Occipital lobe (tissue), 2 donors: ENCODE measurements around the gene LARP4B. TPM values are rescaled to one million over a fixed set of nuclear protein-coding genes. Genes with fewer than 3 reads are reported as not detected.

ENCODE experiments used
- DNase-seq: peaks from one replicate; lab custom pipeline; 2025; lab: John Stamatoyannopoulos, UW
- total RNA-seq: library from RNA; depleted of rRNA; stranded (reverse); fragments of >200 nt; gene quantifications from one replicate; pipeline ENCODE4 v1.2.3, GENCODE V29; 2014

LARP4B gene
- total RNA-seq = 29.5 TPM

DNA sequence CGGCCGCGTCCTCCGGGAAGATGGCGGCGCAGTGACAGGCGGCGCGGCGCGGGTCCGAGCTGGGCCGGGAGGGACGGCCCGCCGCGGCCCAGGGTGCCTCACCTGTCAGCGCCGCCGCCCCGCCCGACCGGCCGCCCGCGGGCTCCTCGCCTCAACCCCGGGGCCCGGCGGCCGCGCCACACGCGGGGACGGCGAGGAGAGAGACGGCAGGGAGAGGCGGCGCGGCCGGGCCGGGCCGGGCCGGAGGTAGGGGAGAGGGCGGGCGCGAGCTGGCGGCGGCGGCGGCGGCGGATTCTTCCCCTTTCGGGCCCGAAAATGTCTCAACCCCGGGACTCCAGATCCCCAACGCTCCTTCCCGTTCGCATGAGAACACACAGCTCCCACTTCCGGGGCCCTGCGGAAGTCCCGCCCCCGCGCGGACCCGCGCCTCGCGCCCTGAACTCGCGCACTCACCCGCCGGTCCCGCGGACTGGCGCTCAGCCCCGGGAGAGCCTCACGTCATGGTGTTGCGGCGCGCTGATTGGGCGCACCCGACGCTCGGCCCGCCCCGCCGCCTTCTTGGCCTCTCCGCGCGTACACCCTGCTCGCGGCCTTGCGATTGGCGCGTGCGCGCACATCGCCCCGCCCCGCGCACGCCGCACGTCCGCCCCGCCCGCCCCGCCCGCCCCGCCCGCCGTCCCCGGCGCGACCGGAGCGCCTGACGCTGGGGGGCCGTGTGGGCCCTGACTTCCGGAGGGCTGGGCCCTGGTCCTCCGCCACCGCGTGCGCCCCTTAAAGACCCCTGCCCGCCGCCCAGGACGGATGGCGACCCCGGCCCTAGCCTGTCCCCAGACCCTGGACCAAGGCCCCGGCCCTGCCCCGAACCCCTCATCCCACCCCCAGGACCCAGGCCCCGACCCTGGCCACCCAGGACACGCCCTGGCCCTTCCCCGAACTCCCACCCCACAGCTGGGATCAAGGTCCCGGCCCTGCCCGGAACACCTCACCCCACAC is at the start of gene LARP4B:
Gene LARP4B, minus strand, starts transcription at position 380 of the 993 bp plus-strand sequence. CDS start 45,984 bp downstream, outside the sequence.
- DNase-seq = peak; percentile 96

DNA sequence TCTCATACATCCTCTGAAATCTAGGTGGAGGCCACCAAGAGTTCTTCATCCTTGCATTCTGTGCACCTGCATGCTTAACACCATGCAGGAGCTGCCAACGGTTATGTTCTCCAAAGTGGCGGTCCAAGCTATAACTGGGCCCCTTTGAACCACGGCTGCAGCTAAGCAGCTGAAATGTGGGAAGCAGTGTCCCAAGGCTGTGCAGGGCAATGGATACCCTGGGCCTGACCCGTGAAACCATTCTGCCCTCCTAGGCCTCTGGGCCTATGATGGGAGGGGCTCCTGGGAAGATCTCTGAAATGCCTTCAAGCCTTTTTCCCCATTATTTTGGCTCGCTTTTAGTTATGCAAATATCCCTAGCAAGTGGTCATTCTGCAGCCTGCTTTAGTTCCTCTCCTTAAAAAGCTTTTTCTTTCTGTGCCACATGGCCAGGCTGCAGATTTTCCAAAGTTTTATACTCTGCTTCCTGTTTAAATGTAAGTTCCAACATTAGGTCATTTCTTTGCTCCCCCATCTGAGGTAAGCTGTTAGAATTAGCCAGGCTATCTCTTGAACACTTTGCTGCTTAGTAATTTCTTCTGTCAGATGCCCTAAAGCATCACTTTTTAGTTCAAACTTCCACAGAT is 49.1 kb upstream of the LARP4B start:
- DNase-seq = no peak

DNA sequence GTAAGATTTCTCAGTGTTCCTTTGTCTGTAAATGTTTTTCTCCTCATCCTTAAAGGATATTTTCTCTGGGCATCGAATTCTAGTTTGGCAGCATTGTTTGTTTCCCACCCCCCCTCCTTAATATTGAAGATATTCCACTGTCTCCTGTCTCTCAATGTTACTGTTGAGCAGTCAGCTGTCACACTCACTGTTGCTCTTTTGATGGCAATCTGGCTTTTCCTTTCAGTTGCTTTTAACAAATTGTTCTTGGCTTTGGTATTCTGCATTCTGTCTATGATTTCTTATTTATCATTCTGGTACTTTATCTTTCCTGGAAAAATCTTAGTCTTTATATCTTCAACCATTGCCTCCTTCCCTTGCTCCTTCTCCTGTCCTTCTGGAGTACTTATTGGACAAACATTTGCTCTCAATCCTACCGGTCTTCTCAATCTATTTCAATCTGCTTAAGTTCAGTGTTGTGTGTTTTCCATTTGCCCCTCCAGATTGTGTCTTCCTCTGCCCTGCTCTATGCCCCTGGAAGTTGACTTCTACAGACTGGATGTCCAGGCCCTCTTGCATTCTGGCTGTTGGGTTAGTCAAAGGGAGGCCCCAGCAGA is 47.4 kb upstream of the LARP4B start:
- DNase-seq = no peak

DNA sequence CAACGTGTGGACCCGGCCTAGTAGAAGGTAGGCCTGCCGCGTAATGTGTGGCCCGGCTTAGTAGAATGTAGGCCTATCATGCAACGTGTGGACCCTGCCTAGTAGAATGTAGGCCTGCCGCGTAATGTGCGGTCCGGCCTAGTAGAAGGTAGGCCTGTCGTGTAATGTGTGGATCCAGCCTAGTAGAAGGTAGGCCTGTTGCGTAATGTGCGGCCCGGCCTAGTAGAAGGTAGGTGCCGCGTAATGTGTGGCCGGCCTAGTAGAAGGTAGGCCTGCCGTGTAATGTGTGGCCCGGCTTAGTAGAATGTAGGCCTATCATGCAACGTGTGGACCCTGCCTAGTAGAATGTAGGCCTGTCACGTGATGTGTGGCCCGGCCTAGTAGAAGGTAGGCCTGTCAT is 44.8 kb upstream of the LARP4B start:
- DNase-seq = no peak

DNA sequence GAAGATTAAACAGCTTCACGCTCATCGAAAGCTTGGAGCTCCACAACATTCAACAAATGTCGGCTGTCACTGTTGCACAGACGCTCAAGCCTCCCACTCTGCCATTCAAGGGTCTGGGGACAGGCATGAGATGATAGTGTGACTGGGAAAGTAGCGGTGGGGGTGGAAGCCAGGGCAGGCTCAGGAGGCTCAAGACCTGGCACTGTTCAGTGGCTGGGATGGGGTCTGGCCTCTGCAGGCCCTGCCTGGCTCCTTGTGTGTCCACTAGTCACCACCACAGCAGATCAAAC is 43.2 kb upstream of the LARP4B start:
- no peak for DNase-seq

DNA sequence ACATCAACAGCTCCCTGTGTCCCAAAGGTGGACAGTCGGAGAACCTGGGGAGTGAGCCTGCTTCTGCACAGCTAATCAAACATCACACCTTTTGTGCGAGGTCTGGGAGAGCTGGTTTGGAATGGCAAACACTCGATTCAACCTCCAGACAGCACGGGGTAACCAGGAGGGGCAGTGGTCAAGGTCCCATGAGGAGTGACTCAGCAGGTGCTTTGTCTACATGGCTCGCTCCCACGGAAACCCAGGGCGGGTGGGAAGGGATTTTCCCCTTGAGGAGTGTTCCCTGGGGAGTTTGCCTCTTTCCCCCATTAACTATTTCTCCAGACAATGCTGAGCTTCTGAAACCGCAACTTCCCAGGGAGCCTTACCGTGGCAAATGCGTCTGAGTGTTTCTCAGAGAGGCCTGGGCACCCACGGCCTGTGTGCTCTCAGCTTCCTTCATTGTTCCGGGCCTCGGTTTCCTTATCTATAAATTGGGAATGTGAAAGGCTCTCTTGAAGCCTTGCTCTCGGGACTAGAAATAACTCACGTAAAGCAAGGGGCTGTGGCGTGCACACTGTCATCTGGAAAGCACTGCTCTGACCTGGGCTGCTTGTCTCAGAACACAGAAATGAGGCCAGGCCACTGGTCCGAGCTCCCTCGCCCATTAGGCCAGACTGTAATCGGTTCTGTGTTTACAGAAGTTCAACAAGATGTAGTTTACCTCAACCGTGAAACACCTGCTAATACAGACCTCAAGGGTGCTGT is 42.7 kb upstream of the LARP4B start:
- no peak for DNase-seq

DNA sequence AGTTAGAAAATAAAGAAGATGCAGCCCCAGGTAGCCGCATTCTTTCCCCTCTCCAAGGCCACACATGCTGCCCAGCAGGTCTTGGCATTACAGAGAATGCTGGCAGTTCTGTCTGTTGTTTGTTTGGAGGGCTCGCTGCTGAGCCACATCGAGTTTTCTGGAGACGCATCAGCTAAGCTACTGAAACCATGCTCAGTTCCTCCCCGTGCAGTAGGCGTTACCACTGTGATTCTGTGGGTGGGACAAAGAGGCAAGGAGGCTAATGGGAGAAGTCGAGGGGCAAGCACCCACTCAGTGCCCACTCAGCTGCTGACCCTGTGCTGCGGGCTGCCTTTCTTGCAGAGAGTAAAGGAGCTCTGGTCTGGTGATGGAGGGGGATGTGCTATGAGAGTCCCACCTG is 41.3 kb upstream of the LARP4B start:
- no peak for DNase-seq

DNA sequence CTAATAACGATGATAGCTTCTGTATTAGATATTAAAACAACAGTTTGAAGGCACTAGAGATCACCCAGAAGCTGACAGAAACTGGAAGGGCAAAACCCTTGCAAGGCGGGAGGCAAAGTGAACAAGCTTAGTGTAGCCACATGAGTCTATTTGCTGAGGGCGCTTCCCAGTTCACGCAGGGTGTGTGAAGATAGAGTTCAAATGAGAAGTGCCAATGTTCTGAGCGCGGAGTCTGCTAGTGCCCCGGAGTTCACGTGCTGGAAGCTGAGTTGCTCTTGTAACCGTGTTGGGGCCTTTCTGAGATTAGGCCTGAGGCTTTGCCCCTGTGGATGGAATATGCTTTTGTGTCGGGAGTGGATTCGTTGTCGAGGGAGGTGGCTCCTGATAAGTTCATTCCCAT is 40.1 kb upstream of the LARP4B start:
- no peak for DNase-seq

DNA sequence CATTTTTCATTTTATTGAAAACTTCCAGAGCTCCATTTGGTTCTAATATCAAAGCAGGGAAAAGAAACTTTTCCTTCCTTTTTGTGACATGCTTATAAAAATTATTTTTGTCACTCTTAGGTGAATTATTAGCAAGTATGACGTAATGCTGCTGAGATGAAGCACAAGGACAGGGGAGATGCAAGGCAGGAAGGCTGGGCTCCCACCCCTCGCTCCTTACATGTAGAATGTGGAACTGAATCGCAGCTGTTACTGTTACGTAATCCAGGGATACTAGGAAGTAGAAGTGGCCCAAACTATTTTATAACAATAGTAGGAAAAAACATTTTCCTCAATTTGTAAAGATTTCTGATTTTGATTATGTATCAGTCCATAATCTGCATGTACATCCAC is 39.6 kb upstream of the LARP4B start:
- DNase-seq = no peak

DNA sequence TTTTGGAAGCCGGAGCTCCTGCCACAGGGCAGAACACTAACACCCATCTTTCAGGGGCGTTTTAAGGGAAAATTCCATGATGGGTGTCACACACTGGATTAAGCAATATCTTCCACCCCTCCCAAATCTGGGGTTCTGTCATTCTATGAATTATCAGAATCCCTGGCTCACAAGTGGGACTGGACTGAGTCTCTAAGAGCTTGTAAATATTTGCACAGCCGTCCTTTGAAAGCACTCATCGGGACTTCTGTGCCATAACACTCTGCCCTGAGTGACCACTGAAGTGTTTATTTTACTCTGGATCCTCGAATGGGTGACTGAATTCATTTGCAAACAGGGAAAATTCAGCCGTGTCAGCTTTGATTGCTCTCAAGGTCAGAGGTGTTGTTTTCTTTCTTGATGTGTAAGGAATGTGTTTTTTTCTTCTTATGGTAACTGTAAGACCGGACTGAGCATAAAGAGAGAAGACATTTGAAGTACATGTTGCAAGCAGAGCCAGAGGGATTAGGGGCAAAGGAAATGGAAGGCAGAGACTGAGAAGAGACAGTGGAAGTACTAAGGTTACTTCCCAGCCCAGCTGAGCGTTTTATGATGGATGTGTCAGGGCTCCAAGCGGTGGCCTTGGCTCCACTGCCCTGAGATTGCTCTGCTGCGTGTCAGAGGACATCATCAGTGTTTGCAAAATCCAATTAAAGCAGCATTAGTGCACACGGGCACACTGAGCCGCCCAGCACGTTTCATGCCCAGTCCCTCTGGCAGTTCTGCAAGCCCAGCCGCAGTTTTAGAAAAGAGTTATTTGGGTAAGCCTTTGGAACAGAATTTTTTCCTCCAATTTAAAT is 39.0 kb upstream of the LARP4B start:
- no peak for DNase-seq

DNA sequence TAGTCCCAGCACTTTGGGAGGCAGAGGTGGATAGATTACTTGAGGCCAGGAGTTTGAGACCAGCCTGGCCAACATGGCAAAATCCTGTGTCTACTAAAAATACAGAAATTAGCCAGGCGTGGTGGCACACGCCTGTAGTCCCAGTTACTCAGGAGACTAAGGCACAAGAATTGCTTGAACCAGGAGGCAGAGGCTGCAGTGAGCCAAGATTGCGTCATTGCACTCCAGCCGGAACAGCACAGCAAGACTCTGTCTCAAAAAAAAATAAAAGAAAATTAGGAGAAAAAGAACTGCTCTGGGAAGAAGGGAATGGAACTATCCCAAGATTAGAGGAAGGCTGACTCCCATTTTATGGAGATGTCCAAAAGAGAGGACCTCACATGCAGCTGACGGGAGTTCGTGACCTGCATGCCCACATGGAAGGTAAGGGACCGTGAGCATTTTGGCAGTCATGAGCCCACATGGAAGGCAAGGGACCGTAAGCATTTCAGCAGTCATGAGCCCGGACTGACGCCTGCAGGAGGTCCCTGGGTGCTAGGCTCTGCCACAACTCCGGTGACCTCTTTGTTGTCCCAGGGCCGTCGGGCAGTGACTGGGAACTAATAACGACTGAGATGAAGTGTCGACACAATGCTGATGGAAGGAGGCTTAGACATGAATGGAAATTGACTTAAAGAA is 38.1 kb upstream of the LARP4B start:
- no peak for DNase-seq

DNA sequence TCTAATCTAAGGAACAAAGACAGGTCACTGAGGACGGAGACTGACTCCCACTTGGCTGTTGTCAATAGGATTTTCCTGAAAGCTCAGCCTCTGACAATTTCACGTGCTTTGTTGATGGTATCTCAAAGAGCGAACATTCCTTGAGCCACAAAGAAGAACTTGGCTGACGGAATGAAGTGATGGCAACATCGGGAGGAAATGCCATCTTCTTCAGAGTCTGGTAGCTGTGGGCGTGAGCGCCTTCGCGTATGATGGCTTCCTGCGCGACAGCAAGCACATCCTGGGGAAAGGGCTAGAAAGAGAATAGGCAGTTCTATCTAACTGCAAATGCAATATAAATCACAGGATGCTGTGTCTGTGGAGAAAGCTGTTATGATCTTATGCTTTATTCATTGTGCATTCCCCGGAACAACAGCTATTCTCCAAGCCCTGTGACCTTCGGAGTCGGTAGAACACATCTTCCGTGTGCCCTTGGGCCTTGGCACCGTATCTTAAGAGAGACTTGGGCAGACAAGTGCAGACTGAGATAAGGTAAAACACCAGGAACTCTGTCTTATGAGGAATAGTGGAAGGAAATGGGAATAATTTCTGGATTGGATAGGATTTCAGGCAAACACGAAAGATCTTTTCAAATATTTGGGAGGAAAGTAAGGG is 37.2 kb upstream of the LARP4B start:
- DNase-seq = no peak

DNA sequence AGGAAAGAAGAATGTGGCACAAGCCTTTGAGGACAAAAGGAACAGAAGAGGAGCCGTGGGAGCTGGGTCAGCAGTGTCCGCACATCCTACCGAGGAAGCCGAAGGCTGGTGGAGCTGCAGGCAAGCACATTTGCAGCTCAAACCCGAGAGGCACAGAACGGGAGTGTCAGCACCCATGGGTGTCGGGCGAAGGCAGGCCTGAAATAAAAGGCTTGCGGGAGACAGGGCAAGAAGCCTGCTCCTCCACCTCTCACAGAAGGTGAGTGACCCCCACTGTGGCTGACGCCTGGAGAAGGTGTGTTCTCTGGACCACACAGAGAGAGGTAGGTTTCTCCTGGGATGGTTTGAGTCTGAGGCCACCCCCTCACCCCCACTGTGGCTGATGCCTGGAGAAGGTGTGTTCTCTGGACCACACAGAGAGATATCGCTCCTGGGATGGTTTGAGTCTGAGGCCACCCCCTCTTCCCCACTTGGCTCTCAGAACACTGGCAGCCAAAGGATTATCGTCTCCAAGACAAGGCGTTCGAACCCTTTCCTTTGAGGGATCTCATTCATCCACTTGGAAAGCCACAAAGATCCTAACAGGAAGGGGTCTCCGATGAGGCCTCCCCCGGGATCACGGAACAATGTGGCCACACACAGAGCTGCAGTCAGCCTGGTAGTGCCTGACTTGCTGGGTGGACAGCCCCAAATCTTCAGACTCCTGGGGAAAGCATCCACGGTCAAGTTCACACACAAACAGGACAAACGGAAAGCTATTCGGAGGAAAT is 35.1 kb upstream of the LARP4B start:
- no peak for DNase-seq

DNA sequence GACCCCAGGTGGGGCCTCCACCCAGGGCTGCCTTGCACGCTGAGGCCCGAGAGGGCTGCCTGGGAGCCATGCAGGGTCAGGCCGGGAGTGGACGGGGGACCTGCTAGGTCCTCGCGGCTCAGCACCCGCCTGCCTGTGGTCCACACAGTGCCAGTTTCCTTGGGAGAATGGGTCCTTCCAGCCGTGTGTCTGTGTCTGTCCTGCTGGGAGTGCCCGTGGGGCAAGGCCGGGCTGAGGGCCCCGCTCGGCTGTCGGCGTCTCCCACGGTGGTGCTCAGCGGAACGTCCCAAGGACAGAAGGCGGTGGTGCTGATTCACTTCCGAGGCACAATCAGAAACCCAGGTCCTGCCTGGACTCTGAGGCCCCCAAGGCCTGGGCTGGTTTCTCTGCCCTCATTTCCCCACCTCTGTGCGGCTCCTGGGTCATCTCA is 33.5 kb upstream of the LARP4B start:
- DNase-seq = no peak

DNA sequence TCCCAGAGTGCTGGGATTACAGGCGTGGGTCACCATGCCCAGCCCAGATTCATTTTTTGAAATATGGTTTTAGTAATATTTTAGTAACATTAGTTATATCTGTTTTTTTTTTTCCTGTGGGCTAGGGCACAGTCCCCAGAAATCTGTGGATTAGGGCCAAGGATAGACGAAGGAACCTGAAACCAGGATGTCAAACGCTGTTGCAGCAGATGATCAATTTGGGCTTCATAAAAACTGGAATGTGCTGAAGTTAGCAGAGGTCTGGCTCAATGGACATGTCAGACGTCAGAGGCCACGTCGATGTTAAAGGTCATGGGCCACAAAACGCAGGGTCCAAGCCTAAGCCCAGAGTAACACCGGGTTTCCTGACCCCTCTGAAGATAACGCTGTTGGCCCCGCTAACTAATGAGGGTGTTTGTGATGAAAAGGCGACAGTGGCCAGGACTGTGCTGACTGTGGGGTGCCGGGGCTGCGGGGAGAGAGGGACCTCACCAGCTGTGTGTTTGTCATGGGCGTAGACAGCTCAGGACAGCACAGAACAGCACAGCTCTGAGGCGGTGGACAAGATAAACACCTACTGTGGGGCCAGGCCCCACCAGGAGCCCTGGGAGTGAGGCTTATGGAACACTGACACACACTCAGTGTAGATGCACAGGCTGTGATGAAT is 32.9 kb upstream of the LARP4B start:
- DNase-seq = no peak

DNA sequence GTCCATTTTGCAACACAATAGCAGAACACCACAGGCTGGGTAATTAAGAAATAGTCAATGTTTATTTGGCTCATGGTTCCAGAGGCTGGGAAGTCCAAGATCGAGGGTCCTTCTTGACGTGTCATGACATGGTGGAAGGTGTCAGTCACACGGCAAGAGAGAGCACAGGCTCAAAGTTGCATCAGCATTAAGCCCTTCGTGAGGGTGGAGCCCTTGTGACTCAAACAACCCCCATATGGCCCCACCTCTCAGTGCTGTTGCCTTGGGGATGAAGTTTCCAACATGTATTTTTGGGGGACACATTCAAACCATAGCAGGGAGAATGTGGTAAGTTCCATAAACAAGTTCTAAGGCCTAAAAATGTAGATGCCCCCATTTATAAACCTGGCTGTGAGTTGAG is 32.1 kb upstream of the LARP4B start:
- DNase-seq = no peak

DNA sequence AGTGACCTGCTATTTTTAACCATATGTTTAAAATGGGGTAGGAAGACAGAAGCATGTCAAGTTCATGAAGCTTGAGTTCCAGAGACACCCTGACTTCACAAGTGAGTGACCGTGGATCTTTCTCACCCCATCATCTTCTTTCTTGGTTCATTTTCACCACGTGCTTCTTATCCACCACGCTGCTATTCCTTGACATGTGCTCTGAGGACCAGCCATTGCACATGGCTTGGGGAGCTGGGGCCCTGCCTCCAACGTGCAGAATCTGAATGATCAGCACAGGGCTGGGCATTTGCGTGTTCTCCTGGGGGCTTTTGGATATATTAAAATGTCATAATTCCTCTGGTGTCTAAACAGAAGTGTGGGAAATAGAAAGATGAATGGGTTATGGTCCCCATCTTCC is 31.7 kb upstream of the LARP4B start:
- DNase-seq = no peak

DNA sequence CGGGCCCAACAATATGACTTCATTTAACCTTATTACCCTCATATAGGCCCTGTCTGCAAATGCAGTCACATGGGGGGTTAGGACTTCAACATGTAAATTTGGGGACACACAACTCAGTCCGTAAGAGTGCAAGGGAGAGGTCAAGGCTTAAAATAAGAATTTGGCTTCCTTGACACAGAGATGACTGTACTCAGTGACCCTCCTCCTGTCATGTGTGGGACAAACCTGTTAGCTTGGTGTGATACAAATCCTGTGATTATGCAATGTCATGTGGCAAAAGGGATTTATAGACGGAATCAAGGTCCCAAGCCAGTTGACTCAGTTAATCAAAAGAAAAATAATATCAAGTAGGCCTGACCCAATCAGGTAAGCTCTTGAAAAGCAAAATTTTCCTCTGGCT is 30.8 kb upstream of the LARP4B start:
- no peak for DNase-seq

DNA sequence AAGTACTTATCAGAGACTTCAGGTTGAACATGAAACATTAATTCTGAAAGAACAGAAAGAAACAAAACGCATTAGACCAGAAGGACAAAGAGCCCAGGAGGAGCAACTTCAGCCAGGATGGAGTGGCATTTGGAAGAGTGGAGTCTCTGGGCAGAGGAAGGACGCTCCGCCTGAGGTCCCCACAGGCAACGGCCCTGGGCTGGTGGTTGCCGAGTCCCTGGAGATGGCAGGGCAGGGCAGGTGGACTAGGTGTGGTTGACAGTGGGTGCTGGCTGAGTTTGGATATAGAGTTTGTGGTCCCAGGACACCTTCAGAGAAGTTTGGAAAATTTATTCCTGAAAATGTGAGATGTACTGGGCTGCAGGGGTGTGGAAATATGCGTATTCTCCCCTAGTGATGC is 27.4 kb upstream of the LARP4B start:
- DNase-seq = no peak
